ENCODE data around the gene ENTHD1. TPM values are rescaled to one million over a fixed set of nuclear protein-coding genes. Genes with fewer than 3 reads are reported as not detected.
"Not testable (repeated sequence)": the region's sequence is repeated elsewhere in the genome, so short reads cannot be mapped to it uniquely, and the experiment has no call there.

ENTHD1 gene
- polyA plus RNA-seq, 3 donors, result not detected

DNA sequence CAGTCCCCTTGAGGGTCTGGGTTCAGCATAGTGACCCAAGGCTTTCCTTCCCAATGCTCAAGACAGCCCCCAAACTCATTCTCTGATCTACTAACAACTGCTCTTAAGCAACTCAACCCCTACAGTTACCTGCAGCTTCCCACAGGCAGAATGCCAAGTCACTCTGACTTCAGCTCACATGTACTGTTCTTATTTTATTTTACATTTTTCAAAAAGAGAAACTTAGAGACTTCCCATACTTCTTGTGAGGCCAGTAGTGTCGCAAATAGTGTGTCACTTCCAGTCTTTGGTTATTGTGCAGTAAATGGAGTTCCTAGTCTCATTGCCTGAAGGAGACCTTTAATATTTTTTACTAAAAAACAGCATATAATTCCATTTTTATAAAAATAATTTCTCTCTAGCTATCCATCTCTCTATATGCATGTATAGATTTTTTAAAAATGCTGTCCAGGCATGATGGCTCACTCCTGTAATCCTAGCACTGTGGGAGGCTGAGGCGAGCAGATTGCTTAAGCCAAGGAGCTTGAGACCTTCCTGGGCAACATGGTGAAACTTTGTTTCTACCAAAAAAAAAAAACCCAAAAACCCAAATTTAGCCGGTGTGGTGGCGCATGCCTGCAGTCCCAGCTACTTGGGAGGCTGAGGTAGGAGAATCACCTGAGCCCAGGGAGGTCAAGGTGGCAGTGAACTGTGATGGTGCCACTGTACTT is 41.8 kb downstream of the ENTHD1 start:
- DNase-seq, result no peak

DNA sequence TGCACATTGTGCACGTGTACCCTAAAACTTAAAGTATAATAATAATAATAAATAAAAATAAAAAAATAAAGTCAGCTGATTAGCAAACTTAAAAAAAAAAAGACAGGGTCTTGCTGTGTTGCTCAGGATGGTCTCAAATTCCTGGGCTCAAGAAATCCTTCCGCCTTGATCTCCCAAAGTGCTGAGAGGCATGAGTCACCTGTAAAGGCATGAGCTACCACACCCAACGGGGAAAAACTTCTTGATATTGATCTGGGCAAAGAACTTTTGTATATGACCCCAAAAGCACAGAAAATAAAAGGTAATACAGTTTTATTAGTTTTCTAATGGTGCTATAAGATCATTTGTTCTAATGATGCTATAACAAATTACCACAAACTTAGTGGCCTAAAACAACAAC is 46.1 kb downstream of the ENTHD1 start:
- DNase-seq, result no peak

DNA sequence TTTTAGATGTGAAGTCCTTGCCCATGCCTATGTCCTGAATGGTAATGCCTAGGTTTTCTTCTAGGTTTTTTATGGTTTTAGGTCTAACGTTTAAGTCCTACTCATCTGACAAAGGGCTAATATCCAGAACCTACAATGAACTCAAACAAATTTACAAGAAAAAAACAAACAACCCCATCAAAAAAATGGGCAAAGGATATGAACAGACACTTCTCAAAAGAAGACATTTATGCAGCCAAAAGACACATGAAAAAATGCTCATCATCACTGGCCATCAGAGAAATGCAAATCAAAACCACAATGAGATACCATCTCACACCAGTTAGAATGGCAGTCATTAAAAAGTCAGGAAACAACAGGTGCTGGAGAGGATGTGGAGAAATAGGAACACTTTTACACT is 47.0 kb downstream of the ENTHD1 start:
- DNase-seq, result not testable (repeated sequence)

DNA sequence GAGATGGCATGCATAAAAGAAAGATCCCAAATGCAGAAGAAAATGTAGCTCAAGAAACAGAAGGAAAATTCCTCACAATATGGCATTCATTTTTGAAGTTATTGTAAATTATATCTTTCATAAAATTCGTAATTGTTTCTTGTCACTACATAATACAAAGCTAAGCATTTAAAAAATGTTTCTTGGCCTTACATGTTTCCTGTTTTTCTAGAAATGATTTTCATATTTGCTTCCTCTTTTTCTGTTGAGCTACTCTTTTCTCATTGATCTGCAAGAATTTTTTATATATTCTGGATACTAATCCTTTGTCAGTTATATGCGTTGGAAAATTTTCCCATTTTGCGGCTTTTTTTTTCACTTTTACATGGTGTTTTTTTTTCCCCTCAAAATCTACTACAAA is 48.0 kb downstream of the ENTHD1 start:
- no peak for DNase-seq

DNA sequence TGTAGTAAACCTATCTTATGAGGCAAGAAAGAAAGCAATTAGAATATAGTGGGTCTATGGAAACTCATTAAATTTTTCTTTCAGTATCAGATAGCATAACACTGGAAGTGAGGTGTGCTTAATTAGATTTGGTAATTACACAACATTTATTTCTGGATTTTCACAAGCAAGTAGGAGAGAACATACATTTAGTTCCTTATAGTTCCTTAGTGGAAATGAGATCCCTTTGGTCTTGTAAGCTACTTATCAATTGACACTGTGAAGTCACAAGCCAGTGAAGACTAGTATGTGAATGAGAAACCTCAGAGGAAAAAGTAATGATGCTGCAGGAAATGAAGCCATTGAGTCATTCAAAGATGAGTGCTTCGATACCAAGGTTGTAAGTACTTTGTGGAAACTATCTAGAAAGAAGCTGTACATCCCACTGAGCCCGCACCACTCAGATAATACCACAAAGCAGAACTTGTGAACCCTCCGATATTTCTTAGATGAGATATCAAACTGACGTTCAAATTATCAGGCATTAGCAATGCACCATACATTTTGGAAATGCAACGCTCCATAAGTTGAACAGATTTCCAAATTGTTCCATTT is 53.5 kb downstream of the ENTHD1 start:
- DNase-seq, result no peak

DNA sequence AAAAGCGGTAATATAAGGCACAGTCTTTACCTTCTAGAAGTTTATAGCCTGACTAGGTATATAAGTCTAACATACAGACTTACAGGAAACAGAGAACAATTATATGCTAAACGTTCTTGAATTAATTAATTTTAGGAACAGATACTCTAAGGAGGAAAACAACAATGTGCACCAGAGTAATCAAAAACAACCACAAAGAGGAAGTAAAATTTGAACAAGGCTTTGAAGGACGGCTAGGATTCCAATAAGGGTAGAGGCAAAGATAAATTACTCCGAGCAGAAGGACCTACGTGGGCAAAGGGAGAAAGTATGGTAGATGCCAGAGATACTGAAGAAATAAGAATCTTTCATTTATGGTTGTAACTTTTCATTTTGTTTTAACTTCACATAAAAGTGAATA is 54.4 kb downstream of the ENTHD1 start:
- DNase-seq, result no peak

DNA sequence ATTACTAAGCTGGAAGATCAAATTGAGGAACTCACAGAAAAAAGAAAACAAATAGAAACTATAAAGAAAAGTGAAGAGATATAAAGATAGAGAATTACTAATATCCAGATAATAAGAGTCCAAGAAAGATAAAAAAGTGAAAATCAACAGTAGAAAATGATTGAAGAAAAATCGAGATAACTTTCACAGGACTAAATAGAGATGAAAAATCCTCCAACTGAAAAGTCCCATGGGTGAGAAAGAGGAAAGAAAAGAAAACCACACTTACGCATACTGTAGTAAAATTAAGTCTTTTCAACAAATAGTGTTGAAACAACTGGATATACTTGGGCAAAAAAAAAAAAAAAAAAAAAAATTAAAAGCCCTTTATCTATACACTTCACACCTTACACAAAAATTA is 60.0 kb downstream of the ENTHD1 start:
- no peak for DNase-seq

DNA sequence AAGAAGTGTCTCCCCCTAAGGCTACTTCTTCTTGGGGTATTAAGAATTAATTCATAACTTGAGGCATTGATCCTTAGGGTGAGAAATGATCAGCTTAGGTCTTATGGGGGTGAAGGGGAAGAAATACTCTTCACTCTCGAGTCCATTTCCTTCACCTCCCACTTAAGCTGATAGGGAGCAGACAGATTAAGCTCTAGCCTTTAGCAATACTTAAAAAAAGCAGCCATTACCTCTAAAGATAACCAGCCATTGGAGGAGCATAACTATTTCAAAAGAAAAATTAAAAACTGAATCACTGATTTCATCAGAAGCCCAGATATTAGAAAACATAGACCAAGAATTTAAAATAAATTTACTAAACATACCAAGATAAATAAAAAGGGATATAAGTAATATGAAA is 60.5 kb downstream of the ENTHD1 start:
- no peak for DNase-seq

DNA sequence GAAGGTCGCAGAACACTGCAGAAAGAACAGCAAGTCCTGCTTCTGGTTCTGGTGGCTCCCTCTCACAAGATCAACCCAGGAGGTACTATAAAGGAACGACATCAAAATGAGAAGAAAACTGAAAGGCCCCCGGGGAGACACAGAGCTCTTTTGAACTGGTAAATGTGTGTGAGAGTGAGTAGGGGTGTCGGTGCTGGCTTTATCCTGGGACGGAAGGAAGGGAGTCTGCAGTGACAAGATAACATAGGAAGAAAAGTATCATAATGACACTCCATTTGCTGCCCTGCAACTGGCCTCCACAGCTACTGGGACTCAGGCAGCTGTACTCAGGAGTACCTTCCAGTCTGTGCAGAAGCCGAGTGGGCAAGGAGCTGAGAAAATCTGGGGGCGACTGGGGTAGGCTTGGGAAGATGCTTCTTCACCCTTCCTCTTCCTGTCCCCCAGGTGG is 60.9 kb downstream of the ENTHD1 start:
- DNase-seq, result no peak

DNA sequence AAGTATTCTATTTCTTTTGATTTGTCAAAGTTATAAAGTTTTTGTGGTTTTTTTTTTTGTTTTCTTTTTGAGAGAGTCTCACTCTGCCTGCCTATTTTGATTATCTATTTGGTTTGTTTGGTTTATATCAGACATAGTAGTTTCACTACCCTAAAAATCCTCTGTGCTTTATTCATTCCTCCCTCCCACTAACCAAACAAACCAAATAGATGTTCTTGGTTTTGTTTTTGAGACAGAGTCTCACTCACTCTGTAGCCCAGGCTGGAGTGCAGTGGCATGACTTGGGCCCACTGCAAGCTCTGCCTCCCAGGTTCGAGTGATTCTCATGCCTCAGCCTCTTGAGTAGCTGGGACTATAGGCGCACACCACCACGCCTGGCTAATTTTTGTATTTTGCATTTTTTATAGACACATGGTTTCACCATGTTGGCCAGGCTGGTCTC is 67.9 kb downstream of the ENTHD1 start:
- no peak for DNase-seq

DNA sequence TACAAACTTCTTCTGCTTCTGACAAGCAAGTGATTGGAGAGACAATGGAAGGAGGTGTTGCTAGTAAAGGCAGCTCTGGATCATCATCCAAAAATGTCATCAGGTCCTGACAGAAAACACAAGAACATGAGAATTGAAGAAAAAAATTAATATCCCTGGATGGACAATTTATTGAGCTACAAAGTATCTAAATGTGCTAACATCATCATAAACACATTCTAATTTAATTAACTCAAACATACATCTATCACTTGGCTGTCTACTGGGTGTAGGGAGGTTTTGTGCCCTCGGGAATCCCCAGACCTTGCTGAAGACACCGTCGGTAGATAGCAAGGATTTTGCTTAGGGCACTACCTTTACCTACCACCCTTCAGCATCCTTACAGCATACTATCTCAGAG is 72.6 kb downstream of the ENTHD1 start:
- DNase-seq, result no peak

DNA sequence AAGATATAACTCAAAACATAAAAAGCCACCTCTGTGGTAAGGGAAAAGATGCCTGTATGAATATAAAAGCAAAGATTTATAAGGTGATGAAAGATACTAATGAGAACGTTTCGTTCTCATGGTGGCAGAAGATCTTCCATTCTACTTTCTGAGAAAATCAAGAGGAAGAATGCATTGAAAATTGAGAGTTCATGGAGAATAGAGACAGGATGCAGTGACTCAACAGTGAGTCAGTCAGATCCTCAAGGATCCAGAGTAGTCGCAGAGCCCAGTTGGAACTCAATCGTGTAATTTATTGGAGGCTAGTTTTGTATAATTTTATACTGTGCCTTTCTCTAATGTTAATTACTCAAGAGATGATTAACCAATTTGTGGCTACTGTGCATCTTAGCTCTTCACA is 73.3 kb downstream of the ENTHD1 start:
- no peak for DNase-seq

DNA sequence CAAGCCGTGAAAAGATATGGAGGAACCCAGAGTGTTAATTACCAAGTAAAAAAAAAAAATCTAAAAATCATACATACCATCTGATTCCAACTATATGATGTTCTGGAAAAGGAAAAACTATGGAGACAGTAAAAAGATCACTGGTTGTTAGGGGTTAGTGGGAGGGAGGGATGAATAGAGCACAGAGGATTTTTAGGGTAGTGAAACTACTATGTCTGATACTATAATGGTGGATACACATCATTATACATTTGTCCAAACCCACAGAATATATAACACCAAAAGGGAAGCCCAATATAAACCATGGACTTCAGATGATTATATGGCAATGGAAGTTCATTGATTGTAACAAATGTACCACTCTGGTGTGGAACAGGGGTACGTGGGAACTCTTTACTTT is 74.1 kb downstream of the ENTHD1 start:
- DNase-seq, result no peak

DNA sequence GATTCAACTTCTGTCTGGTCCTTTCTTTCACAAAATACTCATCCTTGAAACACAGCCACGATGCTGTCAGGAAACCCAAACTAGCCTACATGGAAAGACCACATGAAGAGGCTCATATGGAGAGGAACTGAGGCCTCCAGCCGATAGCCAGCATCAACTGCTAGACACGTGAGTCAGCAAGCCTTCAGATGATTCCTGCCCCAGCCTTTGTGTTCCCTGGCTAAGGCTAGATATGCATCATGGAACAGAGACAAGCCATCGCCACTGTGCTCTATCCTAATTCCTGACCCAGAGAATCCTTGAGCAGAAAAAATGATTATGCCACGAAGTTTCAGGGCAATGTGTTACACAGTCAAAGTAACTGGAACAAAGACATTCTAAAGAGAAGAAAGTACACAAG is 75.5 kb downstream of the ENTHD1 start:
- DNase-seq, result no peak

DNA sequence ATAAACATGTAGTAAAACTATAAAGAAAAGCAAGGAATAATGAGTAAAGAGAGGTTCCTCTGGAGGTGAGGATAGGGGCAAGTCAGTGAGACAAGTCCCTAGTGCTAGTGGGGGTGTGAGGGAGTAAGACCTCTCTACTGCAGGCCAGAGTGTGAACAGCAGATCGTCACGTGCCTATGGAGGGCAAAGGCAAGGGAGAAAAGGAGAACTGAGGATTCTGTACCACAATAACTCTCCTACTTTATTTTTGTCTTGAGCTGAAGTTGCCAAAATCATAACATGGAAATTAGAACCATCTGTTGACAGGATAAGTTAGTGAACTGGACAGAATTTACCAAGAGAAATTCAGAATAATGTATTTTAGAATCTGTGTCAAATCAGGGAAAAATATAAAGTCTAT is 77.6 kb downstream of the ENTHD1 start:
- DNase-seq, result no peak

DNA sequence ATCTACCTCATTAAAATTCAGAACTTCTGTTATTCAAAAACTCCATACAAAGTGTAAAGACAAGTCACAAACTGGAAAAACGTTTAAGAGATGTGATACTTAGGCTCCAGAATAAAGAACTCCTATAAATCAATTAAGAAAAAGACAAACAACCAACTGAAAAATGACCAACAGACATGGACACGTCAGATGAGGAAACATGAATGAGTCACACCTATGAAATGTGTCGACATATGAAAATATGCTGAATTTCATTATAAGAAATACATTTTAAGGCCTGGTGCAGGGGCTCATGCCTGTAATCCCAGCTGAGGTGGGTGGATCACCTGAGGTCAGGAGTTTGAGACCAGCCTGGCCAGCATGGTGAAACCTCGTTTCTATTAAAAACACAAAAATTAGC is 78.7 kb downstream of the ENTHD1 start:
- DNase-seq, result no peak

DNA sequence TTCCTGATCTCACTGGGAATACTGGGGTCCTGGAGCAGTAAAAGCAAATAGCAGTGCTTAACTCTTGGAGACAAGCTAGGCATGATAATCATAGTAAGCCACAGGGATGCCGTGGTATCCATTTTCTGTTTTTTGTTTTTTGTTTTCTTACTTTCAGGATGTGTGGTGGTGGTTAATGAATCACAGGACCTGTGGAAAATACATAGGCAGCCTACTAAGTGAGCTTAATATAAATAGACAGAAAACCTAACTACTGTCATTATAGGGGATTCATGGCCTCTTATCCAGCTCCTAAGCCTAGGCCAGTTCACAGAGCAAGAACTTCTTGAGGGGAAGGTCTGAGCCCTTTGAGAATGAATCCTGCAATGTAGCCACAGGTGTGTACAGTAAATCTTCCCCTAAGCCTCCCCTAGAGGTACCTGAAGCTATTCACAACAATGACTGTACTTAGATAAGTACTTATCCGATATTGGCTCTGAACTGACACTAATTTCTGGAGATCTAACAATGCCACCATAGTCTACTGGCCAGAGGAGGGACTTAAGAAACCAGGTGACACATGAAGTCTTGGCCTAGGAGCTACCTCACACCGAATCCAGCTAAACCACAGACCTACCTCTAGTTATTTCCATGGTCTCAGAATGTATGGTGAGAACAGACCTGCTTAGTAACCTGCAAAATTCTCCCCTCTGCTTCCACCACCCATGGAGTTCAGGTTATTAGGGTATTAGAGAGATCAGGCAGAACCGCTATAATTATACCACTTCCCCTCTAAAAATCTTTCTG is 83.6 kb downstream of the ENTHD1 start:
- no peak for DNase-seq

DNA sequence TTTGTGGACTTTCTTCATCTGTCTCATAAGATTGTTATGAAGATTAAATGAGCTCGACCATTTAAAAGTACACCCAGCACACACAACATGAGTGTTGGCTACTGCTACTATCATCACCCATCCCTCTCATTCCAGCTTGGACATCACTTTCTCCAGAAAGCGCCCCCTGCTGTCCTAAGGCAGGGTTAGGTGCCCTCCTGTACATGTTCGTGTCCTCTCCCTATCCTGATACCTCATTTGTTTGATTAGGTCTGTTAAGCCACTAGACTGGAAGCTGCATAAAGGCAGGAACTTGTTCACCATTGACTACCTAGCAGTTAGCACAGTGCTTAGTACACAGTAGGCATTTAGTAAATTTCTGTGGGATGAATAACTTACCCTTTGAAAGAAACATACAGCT is 85.5 kb downstream of the ENTHD1 start:
- no peak for DNase-seq

DNA sequence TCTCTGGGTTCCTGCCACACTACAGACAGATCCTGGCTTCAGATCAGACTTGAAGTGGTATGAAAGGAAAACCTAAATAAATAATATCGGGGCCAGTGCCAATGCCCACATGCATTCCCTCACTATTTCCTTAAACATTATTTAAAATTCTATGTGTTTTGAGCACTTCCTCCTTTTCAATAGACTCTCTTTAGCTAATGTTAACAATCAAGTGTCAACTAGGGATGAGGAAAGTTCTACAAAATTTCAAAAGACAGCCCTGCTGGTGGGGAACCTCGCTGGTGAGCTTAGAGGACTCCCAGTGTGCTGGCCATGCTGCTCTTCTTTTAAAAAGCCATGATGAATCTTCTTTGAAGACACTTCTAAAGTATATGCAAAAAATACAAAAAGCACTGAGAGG is 87.5 kb downstream of the ENTHD1 start:
- no peak for DNase-seq

DNA sequence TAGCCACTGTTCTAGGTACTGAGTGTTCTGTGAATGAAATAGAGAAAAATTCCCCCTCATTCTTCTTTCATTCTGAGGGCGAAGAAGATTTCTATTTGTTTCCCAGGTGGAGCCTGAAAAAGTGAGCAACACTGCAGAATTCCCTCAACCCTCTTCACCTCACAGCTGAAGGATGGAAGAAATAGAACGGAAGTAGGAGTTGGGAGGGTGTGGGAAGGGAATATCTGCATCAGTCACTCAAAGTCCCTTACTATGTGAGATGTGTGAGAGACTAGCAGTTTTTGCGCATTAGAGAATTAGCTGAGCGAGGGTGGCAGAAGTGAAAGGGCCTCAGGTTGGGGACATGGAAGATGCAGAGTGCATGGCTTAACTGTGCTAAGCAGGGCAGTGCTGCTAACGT is 88.4 kb downstream of the ENTHD1 start:
- no peak for DNase-seq

DNA sequence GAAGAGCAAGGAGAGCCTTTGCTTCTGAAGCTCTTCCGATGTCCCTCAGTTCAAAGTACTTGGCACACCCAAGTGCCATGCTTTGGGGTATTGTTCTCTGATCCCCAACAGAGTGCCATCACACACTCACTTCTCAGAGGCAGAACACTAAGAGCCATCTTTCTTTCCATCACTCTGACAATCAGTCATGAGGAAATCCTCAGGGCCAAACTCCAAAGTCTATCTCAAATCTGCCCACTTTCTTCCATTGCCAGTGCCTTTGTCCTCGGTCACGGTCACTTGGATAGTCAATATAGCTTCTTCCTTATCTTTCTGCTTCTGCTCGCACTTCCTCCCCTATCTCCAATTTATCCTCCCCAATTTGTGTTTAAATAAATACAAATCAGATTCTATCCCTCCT is 90.9 kb downstream of the ENTHD1 start:
- no peak for DNase-seq

DNA sequence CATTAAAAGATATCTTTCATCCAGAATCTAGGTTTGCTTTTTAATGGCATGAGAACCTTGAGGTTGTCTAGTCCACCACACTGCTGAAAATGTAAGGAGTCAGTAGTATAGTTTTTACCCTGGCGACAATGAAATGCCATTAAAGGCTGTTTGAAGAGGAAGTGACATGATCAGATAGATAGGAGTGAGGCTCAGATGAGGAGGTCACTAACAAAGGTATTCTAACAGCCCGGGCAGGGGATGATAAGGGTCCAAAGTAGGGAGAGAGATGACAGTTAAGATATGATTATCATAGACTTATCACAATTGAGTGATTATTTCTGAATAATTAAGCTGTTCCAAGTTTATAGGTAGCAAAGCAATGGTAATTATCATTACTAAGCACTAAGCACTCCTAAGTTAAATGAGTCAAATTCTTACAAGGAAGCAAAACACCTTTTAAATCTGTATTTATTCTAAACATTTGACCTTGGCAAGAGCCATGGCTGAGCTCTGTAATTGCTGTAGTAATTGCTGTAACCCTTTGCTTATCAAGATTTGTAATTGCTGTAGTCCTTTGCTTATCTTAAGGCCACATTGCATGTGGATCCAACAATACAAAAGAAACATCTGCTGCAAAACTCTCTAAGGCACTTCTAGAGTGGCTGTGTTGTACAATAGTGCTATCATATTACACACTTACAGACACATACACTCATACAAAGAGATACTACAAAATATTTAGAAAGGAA is 92.6 kb downstream of the ENTHD1 start:
- no peak for DNase-seq

All from renal pelvis (tissue), 4 donors.